SK-N-SH treated with all-trans-retinoic acid at 6 μM for 48 hours (cell line): ENCODE results near the gene PTPN7.

ENCODE experiments used
- PPARA ChIP-seq: fragments of 250-450 bp; sonication (Bioruptor Pico); IDR thresholded peaks from 2 replicates; pipeline ENCODE4 v1.5.0; 2020; ENCODE audit warnings: mild to moderate bottlenecking, borderline replicate concordance
- TF ChIP-seq, protein P1 (sequence below): fragments of 250-450 bp; sonication (Bioruptor Pico); IDR thresholded peaks from 2 replicates; pipeline ENCODE4 v1.8.0; 2020; ENCODE audit warnings: mild to moderate bottlenecking, moderate library complexity, borderline replicate concordance

DNA sequence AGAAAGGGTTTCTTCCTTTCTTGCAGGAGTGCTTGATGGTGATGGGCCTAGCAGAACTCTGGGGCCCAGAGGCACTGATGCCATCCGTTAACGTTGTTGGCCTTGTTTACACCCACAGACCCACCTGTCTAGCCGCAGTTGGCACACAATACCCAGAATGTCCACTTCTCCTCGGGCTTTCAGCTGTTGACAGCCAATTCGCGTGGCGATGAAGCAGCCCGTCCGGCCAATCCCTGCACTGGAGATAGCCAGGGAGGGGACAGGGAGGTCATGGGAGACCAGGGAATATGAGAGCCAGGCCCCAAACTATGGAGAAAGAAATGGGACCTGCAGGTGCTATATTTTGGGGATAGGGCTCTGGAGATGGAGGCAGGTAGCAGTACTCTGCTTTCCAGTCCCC is 10.2 kb downstream of the PTPN7 start:
- TF ChIP-seq, protein P1, sequence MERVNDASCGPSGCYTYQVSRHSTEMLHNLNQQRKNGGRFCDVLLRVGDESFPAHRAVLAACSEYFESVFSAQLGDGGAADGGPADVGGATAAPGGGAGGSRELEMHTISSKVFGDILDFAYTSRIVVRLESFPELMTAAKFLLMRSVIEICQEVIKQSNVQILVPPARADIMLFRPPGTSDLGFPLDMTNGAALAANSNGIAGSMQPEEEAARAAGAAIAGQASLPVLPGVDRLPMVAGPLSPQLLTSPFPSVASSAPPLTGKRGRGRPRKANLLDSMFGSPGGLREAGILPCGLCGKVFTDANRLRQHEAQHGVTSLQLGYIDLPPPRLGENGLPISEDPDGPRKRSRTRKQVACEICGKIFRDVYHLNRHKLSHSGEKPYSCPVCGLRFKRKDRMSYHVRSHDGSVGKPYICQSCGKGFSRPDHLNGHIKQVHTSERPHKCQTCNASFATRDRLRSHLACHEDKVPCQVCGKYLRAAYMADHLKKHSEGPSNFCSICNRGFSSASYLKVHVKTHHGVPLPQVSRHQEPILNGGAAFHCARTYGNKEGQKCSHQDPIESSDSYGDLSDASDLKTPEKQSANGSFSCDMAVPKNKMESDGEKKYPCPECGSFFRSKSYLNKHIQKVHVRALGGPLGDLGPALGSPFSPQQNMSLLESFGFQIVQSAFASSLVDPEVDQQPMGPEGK (CRISPR knock-in tag), result no peak
- TF ChIP-seq PPARA (CRISPR knock-in tag), result no peak
